Measurements from ENCODE around the gene PCK1. TPM values are rescaled to one million over a fixed set of nuclear protein-coding genes. Genes with fewer than 3 reads are reported as not detected.

The PCK1 gene
- total and polyA plus RNA-seq, 2 of the 13 experiments (the other 11 are each of a cell fraction or from before 2014, with no cell fraction given): 6.5 to 12.6 TPM

DNA sequence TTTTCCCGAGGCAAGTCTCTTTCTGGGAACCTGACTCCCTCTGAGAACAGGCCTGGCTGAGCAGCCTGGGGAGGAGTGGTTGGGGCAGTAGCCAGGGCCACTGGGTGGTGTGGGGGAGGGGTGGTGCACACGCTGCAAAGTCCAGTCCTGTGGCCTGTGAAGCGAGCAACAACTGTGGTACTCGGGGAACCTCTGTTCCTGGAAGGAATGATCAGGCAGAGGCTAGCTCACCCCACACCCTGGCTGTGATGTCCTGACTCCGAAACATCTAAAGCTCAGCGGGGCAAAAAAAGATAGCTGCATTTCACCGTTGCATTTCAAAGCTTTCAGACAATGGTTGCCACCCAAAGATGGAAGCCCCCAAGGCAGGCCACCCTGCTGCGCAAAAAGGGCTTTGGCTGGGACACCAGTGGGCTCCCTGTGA lies 25.5 kb downstream of the PCK1 start (continued):
- TF ChIP-seq, protein P1, sequence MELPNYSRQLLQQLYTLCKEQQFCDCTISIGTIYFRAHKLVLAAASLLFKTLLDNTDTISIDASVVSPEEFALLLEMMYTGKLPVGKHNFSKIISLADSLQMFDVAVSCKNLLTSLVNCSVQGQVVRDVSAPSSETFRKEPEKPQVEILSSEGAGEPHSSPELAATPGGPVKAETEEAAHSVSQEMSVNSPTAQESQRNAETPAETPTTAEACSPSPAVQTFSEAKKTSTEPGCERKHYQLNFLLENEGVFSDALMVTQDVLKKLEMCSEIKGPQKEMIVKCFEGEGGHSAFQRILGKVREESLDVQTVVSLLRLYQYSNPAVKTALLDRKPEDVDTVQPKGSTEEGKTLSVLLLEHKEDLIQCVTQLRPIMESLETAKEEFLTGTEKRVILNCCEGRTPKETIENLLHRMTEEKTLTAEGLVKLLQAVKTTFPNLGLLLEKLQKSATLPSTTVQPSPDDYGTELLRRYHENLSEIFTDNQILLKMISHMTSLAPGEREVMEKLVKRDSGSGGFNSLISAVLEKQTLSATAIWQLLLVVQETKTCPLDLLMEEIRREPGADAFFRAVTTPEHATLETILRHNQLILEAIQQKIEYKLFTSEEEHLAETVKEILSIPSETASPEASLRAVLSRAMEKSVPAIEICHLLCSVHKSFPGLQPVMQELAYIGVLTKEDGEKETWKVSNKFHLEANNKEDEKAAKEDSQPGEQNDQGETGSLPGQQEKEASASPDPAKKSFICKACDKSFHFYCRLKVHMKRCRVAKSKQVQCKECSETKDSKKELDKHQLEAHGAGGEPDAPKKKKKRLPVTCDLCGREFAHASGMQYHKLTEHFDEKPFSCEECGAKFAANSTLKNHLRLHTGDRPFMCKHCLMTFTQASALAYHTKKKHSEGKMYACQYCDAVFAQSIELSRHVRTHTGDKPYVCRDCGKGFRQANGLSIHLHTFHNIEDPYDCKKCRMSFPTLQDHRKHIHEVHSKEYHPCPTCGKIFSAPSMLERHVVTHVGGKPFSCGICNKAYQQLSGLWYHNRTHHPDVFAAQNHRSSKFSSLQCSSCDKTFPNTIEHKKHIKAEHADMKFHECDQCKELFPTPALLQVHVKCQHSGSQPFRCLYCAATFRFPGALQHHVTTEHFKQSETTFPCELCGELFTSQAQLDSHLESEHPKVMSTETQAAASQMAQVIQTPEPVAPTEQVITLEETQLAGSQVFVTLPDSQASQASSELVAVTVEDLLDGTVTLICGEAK (IDR thresholded peaks at IDR 0.05): no peak
- TF ChIP-seq, protein P1 (CRISPR knock-in tag; IDR thresholded peaks at IDR 0.05): no peak
- TF ChIP-seq ZNF333 (CRISPR knock-in tag; IDR thresholded peaks at IDR 0.05; ENCODE audit: borderline replicate concordance) (no peak), HOXA9 (CRISPR knock-in tag; IDR thresholded peaks at IDR 0.05; ENCODE audit: borderline replicate concordance) (no peak), ZNF326 (CRISPR knock-in tag; IDR thresholded peaks at IDR 0.05; ENCODE audit: borderline replicate concordance) (no peak), ZNF567 (CRISPR knock-in tag; IDR thresholded peaks at IDR 0.05; ENCODE audit: borderline replicate concordance) (no peak), BRCA1 (CRISPR knock-in tag; IDR thresholded peaks at IDR 0.05) (0 out of 2 replicates have a peak, but pooled peaks have one; percentile 46), ZNF44 (CRISPR knock-in tag; IDR thresholded peaks at IDR 0.05) (no peak), CCDC6 (CRISPR knock-in tag; IDR thresholded peaks at IDR 0.05) (no peak), ZNF7 (CRISPR knock-in tag; IDR thresholded peaks at IDR 0.05) (no peak), HNRNPH1 (optimal IDR thresholded peaks at IDR 0.05; ENCODE audit: low read depth, low read length) (no peak), NFIB (CRISPR knock-in tag; IDR thresholded peaks at IDR 0.05; ENCODE audit: borderline replicate concordance) (no peak)
- TF ChIP-seq, protein P2, sequence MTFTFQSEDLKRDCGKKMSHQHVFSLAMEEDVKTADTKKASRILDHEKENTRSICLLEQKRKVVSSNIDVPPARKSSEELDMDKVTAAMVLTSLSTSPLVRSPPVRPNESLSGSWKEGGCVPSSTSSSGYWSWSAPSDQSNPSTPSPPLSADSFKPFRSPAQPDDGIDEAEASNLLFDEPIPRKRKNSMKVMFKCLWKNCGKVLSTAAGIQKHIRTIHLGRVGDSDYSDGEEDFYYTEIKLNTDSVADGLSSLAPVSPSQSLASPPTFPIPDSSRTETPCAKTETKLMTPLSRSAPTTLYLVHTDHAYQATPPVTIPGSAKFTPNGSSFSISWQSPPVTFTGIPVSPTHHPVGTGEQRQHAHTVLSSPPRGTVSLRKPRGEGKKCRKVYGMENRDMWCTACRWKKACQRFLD (CRISPR knock-in tag; IDR thresholded peaks at IDR 0.05; ENCODE audit: borderline replicate concordance): no peak
- TF ChIP-seq, protein P3, sequence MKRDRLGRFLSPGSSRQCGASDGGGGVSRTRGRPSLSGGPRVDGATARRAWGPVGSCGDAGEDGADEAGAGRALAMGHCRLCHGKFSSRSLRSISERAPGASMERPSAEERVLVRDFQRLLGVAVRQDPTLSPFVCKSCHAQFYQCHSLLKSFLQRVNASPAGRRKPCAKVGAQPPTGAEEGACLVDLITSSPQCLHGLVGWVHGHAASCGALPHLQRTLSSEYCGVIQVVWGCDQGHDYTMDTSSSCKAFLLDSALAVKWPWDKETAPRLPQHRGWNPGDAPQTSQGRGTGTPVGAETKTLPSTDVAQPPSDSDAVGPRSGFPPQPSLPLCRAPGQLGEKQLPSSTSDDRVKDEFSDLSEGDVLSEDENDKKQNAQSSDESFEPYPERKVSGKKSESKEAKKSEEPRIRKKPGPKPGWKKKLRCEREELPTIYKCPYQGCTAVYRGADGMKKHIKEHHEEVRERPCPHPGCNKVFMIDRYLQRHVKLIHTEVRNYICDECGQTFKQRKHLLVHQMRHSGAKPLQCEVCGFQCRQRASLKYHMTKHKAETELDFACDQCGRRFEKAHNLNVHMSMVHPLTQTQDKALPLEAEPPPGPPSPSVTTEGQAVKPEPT (CRISPR knock-in tag; IDR thresholded peaks at IDR 0.05; ENCODE audit: low read depth): no peak
- TF ChIP-seq, protein P4, sequence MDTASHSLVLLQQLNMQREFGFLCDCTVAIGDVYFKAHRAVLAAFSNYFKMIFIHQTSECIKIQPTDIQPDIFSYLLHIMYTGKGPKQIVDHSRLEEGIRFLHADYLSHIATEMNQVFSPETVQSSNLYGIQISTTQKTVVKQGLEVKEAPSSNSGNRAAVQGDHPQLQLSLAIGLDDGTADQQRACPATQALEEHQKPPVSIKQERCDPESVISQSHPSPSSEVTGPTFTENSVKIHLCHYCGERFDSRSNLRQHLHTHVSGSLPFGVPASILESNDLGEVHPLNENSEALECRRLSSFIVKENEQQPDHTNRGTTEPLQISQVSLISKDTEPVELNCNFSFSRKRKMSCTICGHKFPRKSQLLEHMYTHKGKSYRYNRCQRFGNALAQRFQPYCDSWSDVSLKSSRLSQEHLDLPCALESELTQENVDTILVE (CRISPR knock-in tag; IDR thresholded peaks at IDR 0.05): no peak
